Caco-2 (cell line): Measurements from ENCODE around the gene SNAPC4. TPM values are rescaled to one million over a fixed set of nuclear protein-coding genes. Genes with fewer than 3 reads are reported as not detected.

ENCODE experiments used
- BruUV-seq: library from RNA; stranded (reverse); fragments of 400-500 nt; replicated peaks from 2 replicates; lab custom pipeline; 2021; lab: Mats Ljungman, UMichigan
- CTCF ChIA-PET: fragments of 300-600 bp; sonication (Branson Sonifier 250); formaldehyde crosslinking; loops from one replicate; lab custom pipeline; 2022; ENCODE audit warnings: antibody characterized with exemption; lab: Charles Lee
- POLR2A ChIA-PET: fragments of 300-600 bp; sonication (Branson Sonifier 250); formaldehyde crosslinking; loops from one replicate; lab custom pipeline; 2022; ENCODE audit warnings: antibody characterized with exemption; lab: Charles Lee
- DNase-seq, 2 experiments: peaks; one replicate each; pipeline versions ENCODE4 v3.0.0 to v3.0.0-alpha.2; 2020 to 2022
- H3K27me3 ChIP-seq: replicated peaks from 2 replicates; pipeline ENCODE4 v1.6.0; 2011; ENCODE audit warnings: low read length; ENCODE audit not compliant: control insufficient read depth, insufficient read depth
- H3K36me3 ChIP-seq: 2 replicates; pipeline ENCODE4 v1.5.1; 2011; ENCODE audit warnings: low read length; ENCODE audit not compliant: control insufficient read depth, insufficient read depth
- H3K4me1 ChIP-seq: fragments of 250-450 bp; sonication (Bioruptor Pico); 2 replicates; pipeline ENCODE4 v1.5.1; 2020; ENCODE audit warnings: mild to moderate bottlenecking
- H3K4me3 ChIP-seq: 2 replicates; pipeline ENCODE4 v1.5.1; 2011; ENCODE audit warnings: low read depth, mild to moderate bottlenecking, control low read depth, low read length
- H3K9me3 ChIP-seq: fragments of 250-450 bp; sonication (Bioruptor Pico); 2 replicates; pipeline ENCODE4 v1.5.1; 2020; ENCODE audit warnings: mild to moderate bottlenecking, moderate library complexity
- H3K27ac Mint-ChIP-seq: one replicate; pipeline ENCODE4 v1.8.0; 2022; ENCODE audit warnings: mixed read lengths; ENCODE audit not compliant: unreplicated experiment
- H3K27me3 Mint-ChIP-seq: one replicate; pipeline ENCODE4 v1.8.0; 2022; ENCODE audit warnings: mixed read lengths; ENCODE audit not compliant: insufficient read depth, unreplicated experiment
- H3K36me3 Mint-ChIP-seq: one replicate; pipeline ENCODE4 v1.8.0; 2022; ENCODE audit warnings: mild to moderate bottlenecking, mixed read lengths; ENCODE audit not compliant: insufficient read depth, unreplicated experiment
- H3K4me1 Mint-ChIP-seq: one replicate; pipeline ENCODE4 v1.8.0; 2022; ENCODE audit warnings: low read depth, mixed read lengths; ENCODE audit not compliant: unreplicated experiment
- H3K4me3 Mint-ChIP-seq: one replicate; pipeline ENCODE4 v1.8.0; 2022; ENCODE audit warnings: mild to moderate bottlenecking, moderate library complexity, mixed read lengths; ENCODE audit not compliant: unreplicated experiment
- H3K9me3 Mint-ChIP-seq: one replicate; pipeline ENCODE4 v1.8.0; 2022; ENCODE audit warnings: mixed read lengths; ENCODE audit not compliant: unreplicated experiment
- intact Hi-C: fragments of 100-400 bp; cut with micrococcal nuclease; formaldehyde crosslinking; loops from one replicate; pipeline ENCODE4 v1.10.0; 2022; ENCODE audit not compliant: unreplicated experiment
- total RNA-seq: library from RNA; stranded (reverse); gene quantifications from 2 replicates; pipeline ENCODE4 v1.2.3, GENCODE V29; 2022
- TF ChIP-seq, protein P1 (sequence below), 2 experiments: fragments of 200-600 bp in 1 of 2; IDR thresholded peaks; 1 replicate in 1 of 2; 2 replicates in 1 of 2; pipeline versions ENCODE4 v1.5.1 to v1.8.0; 2011 to 2022; ENCODE audit warnings: antibody characterized with exemption in 1 of 2, control low read depth in 1 of 2, inconsistent platforms in 1 of 2, low read depth in 1 of 2, low read length in 1 of 2, mild to moderate bottlenecking in 1 of 2, moderate library complexity in 1 of 2; ENCODE audit not compliant: insufficient read depth in 1 of 2, severe bottlenecking in 1 of 2, unreplicated experiment in 1 of 2

The SNAPC4 gene
- total RNA-seq, 1 experiment from 2014 or later, result 15.3 TPM

DNA sequence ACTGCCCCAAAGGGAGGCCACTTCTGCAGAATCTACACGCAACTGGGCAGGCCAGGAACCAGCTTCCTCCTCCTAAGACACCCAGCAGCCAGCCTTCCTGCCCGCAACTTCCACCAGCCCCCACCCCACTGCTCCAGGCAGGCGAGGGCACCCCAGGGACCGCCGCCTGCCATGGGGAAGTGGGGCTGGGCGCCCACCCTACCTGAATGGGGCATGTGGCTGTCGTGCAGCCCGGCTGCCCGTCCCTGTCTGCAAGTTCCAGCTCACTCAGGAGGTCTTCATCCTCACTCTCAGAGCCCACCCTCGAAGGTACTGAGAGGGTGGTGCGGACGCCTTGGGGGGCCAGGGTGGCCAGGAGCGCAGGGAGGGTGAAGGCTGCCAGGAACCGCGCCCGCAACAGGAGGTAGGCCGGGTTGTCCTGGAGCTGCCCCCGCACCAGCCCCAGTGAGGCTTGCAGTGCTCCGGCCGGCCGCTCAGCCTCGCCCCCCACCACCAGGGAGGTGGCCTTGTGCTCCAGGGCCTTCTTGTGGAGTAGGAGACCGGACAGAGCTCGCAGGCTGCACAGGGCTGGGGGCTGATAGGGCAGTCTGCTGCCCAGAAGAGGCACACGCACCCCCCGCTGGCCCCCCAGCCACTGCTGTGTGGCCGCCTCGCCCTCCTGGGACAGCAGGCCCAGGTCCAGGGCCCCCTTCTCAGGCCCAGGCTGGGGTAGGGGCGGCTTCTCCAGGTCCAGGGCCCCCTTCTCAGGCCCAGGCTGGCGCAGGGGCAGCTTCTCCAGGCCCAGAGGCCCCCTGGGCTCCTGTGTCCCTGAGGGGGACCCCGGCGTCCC is 22.4 kb downstream of the SNAPC4 start:
- Histone ChIP-seq H3K9me3 (no peaks in the 10 kb centered on the region), H3K4me1 (peaks cover 14% of the 10 kb centered on the region), H3K27me3 (no peaks in the 10 kb centered on the region), H3K36me3 (peaks cover 1% of the 10 kb centered on the region; the same call in 1 of the 2 replicates), H3K4me3 (no peak overlapping the region)
- Mint-ChIP-seq H3K27me3 (no peaks in the 10 kb centered on the region), H3K9me3 (no peaks in the 10 kb centered on the region), H3K4me3 (no peak overlapping the region), H3K4me1 (peaks cover 6% of the 10 kb centered on the region), H3K27ac (no peak overlapping the region), H3K36me3 (peaks cover 34% of the 10 kb centered on the region)
- CTCF ChIA-PET, result no interaction called here
- DNase-seq, result no peak
- POLR2A ChIA-PET, result no interaction called here
- BruUV-seq, result no TSS peak
- TF ChIP-seq, protein P1, sequence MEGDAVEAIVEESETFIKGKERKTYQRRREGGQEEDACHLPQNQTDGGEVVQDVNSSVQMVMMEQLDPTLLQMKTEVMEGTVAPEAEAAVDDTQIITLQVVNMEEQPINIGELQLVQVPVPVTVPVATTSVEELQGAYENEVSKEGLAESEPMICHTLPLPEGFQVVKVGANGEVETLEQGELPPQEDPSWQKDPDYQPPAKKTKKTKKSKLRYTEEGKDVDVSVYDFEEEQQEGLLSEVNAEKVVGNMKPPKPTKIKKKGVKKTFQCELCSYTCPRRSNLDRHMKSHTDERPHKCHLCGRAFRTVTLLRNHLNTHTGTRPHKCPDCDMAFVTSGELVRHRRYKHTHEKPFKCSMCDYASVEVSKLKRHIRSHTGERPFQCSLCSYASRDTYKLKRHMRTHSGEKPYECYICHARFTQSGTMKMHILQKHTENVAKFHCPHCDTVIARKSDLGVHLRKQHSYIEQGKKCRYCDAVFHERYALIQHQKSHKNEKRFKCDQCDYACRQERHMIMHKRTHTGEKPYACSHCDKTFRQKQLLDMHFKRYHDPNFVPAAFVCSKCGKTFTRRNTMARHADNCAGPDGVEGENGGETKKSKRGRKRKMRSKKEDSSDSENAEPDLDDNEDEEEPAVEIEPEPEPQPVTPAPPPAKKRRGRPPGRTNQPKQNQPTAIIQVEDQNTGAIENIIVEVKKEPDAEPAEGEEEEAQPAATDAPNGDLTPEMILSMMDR (IDR thresholded peaks at IDR 0.05; ENCODE audit: insufficient read depth in 1 of 2, low read depth in 1 of 2, low read length in 1 of 2, severe bottlenecking in 1 of 2, unreplicated experiment in 1 of 2), result no peak
- intact Hi-C loops, result no loop called here

DNA sequence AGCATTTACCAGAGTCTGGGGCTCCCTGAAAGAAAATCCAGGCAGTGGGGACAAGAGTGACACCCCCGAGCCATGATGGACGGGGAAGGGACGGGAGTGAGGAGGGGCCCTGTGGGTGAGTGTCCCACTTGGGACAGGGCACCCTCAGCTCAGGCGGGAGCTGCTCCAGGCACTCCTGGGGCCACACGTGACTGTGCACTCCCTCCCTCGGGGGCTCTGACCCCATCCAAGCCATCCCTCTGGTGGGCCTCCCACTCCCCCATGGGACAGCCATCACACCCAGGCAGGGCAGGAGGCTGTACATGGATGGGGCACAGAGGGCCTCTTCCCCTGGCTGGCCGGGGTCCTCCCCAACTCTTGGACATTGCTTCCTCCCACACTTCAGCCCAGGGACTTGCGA is 23.5 kb downstream of the SNAPC4 start:
- H3K27me3 Mint-ChIP-seq, result no peaks in the 10 kb centered on the region
- DNase-seq, result no peak
- H3K27me3 ChIP-seq, result no peaks in the 10 kb centered on the region
- H3K36me3 Mint-ChIP-seq, result peaks cover 39% of the 10 kb centered on the region
- H3K4me1 Mint-ChIP-seq, result peaks cover 7% of the 10 kb centered on the region
- TF ChIP-seq, protein P1 (IDR thresholded peaks at IDR 0.05; ENCODE audit: insufficient read depth in 1 of 2, low read depth in 1 of 2, low read length in 1 of 2, severe bottlenecking in 1 of 2, unreplicated experiment in 1 of 2), result no peak
- POLR2A ChIA-PET, result no interaction called here
- peaks cover 20% of the 10 kb centered on the region for H3K4me1 ChIP-seq
- H3K27ac Mint-ChIP-seq, result no peak overlapping the region
- H3K9me3 ChIP-seq, result no peaks in the 10 kb centered on the region
- CTCF ChIA-PET, result no interaction called here
- BruUV-seq, result no TSS peak
- H3K4me3 Mint-ChIP-seq, result no peak overlapping the region
- intact Hi-C loops, result no loop called here
- H3K9me3 Mint-ChIP-seq, result no peaks in the 10 kb centered on the region
- H3K4me3 ChIP-seq, result no peak overlapping the region
- H3K36me3 ChIP-seq, result no peaks in the 10 kb centered on the region; the same call in 1 of the 2 replicates

DNA sequence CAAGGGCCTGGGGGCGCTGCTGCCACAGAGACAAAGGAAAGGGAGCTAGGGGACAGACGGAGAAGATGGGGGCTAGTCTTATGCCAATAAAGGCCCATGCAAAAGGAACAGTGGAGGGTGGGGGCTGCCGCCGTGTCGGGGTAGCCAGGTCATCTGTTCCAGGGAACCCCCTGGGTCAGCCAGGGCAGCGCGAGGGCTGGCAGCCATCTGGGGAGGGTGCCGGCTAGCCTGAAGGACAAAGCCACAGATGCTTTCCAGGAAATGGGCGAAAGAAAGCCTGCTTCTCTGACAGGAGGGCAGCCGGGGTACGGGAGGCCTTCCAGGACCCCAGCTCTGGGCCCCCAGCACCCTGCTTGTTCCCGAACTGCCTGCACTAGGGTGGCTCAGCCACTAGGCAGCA is 24.9 kb downstream of the SNAPC4 start:
- H3K4me1 Mint-ChIP-seq, result peaks cover 7% of the 10 kb centered on the region
- no TSS peak for BruUV-seq
- H3K4me1 ChIP-seq, result peaks cover 20% of the 10 kb centered on the region
- no peaks in the 10 kb centered on the region for H3K27me3 Mint-ChIP-seq
- intact Hi-C loops, result no loop called here
- no peaks in the 10 kb centered on the region for H3K9me3 ChIP-seq
- H3K9me3 Mint-ChIP-seq, result no peaks in the 10 kb centered on the region
- TF ChIP-seq, protein P1 (IDR thresholded peaks at IDR 0.05; ENCODE audit: insufficient read depth in 1 of 2, low read depth in 1 of 2, low read length in 1 of 2, severe bottlenecking in 1 of 2, unreplicated experiment in 1 of 2), result no peak
- peaks cover 48% of the 10 kb centered on the region for H3K36me3 Mint-ChIP-seq
- POLR2A ChIA-PET, result interaction anchor here (0.6 kb wide), 1 partner anchor 12 kb away, joined by 3 read pairs; no protein-coding TSS in a partner anchor
- CTCF ChIA-PET, result no interaction called here
- DNase-seq, result no peak
- no peaks in the 10 kb centered on the region for H3K27me3 ChIP-seq
- H3K4me3 Mint-ChIP-seq, result no peak overlapping the region
- H3K36me3 ChIP-seq, result no peaks in the 10 kb centered on the region
- H3K4me3 ChIP-seq, result no peak overlapping the region
- no peak overlapping the region for H3K27ac Mint-ChIP-seq
